GM12878 (cell line): ENCODE results near the gene CRB3. TPM values are rescaled to one million over a fixed set of nuclear protein-coding genes. Genes with fewer than 3 reads are reported as not detected.

Experiments used
- CBX3 ChIP-seq: fragments of 200-600 bp; sonication (generic); IDR thresholded peaks from 2 replicates; pipeline ENCODE4 v1.6.1; 2016; ENCODE audit warnings: low read depth, borderline replicate concordance
- E4F1 ChIP-seq: fragments of 450-650 bp; IDR thresholded peaks from 2 replicates; pipeline ENCODE4 v1.6.1; 2018; ENCODE audit warnings: borderline replicate concordance, mild to moderate bottlenecking; ENCODE audit not compliant: partially characterized antibody
- KDM1A ChIP-seq: fragments of 200-600 bp; sonication (generic); IDR thresholded peaks from 2 replicates; pipeline ENCODE4 v1.6.1; 2016; ENCODE audit warnings: borderline replicate concordance
- MTA2 ChIP-seq: fragments of 450-650 bp; IDR thresholded peaks from 2 replicates; pipeline ENCODE4 v1.6.1; 2016; ENCODE audit warnings: low read depth, mild to moderate bottlenecking, moderate library complexity
- ZBTB11 ChIP-seq: fragments of 450-650 bp; formaldehyde crosslinking; IDR thresholded peaks from 2 replicates; pipeline ENCODE4 v1.5.0; 2022; ENCODE audit warnings: mild to moderate bottlenecking, missing genetic modification characterization
- polyA plus RNA-seq, 11 experiments: library from polyadenylated mRNA; depleted of rRNA in 4 of 11; unstranded in 6 of 11; stranded (reverse) in 5 of 11; fragments of >200 nt; fragmentation: Nextera tagmentation in 4 of 11; fragmentation: Illumina TruSeq in 1 of 11; extraction: Ambion mirVana in 4 of 11; extraction: Trizol in 1 of 11; gene quantifications; 1 replicate in 1 of 11; 2 replicates in 10 of 11; pipeline versions ENCODE4 v1.2.1 to v1.2.3, GENCODE V29; 2011 to 2016; ENCODE audit warnings: inconsistent platforms in 2 of 11, missing spikeins in 2 of 11, low read depth in 1 of 11
- total RNA-seq, 4 experiments: library from RNA; depleted of rRNA in 3 of 4; stranded (reverse); fragments of >200 nt in 3 of 4; fragmentation: Illumina TruSeq in 1 of 4; extraction: Trizol in 1 of 4; gene quantifications; 2 replicates each; pipeline versions ENCODE4 v1.2.1 to v1.2.3, GENCODE V29; 2013 to 2021

CRB3 gene
- total and polyA plus RNA-seq, 10 of the 15 experiments (the other 5 are each of a cell fraction or from before 2014, with no cell fraction given): 0.11 to 1.9 (median 0.98) TPM; not detected in 1

GRCh38 chr19:6500837-6501739 is 37.0 kb downstream of the CRB3 start (continued):
- TF ChIP-seq CBX3 (no peak), ZBTB11 (CRISPR knock-in tag) (no peak), KDM1A (no peak), E4F1 (no peak), MTA2 (no peak)
